Ishikawa (cell line): ENCODE results near the gene CTNNA3.

Source experiments
- CEBPB ChIP-seq: IDR thresholded peaks from 2 replicates; pipeline ENCODE4 v1.6.1; 2012
- CREB1 ChIP-seq: IDR thresholded peaks from 2 replicates; pipeline ENCODE4 v1.6.1; 2012; ENCODE audit warnings: low read depth
- EGR1 ChIP-seq: IDR thresholded peaks from 2 replicates; pipeline ENCODE4 v1.6.1; 2012
- EP300 ChIP-seq: IDR thresholded peaks from 2 replicates; pipeline ENCODE4 v1.6.1; 2012; ENCODE audit warnings: borderline replicate concordance
- FOXM1 ChIP-seq: IDR thresholded peaks from 2 replicates; pipeline ENCODE4 v1.6.1; 2012; ENCODE audit warnings: low read depth, borderline replicate concordance
- NFIC ChIP-seq: IDR thresholded peaks from 2 replicates; pipeline ENCODE4 v1.6.1; 2012
- RAD21 ChIP-seq: IDR thresholded peaks from 2 replicates; pipeline ENCODE4 v1.6.1; 2012; ENCODE audit warnings: low read depth
- REST ChIP-seq: IDR thresholded peaks from 2 replicates; pipeline ENCODE4 v1.6.1; 2012; ENCODE audit warnings: low read depth, mild to moderate bottlenecking
- TAF1 ChIP-seq: IDR thresholded peaks from 2 replicates; pipeline ENCODE4 v1.6.1; 2012; ENCODE audit warnings: low read depth, mild to moderate bottlenecking
- TCF12 ChIP-seq: IDR thresholded peaks from 2 replicates; pipeline ENCODE4 v1.6.1; 2012; ENCODE audit warnings: low read depth
- TEAD4 ChIP-seq: IDR thresholded peaks from 2 replicates; pipeline ENCODE4 v1.6.1; 2012
- YY1 ChIP-seq: IDR thresholded peaks from 2 replicates; pipeline ENCODE4 v1.6.1; 2012; ENCODE audit warnings: low read depth
- ZBTB7A ChIP-seq: IDR thresholded peaks from 2 replicates; pipeline ENCODE4 v1.6.1; 2012; ENCODE audit warnings: low read depth
- TF ChIP-seq, protein P1 (sequence below): IDR thresholded peaks from 2 replicates; pipeline ENCODE4 v1.6.1; 2012
- TF ChIP-seq, protein P2 (sequence below): IDR thresholded peaks from 2 replicates; pipeline ENCODE4 v1.6.1; 2012

CTNNA3 gene

GRCh38 chr10:66242885-66243284 lies 1453.1 kb downstream of the CTNNA3 start:
- no peak for TF ChIP-seq YY1

DNA sequence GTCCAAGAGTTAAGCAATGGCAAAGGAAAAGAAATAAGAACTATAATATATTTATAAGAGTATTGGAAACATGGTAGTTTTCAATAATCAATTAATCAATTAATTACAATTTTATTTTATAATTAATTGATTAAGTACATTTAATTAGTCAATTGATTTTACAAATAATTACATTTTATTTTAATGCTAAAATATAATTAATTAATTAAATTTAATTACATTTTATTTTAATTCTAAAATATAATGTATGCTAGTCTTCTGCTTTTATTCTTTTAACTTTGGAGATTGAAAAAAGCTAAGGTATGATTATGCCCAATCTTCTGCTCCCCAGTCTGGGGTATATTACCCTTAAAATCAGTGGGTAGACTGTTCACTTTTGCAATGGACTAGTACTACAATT lies 1456.9 kb downstream of the CTNNA3 start:
- TF ChIP-seq CEBPB (no peak), CREB1 (no peak), FOXM1 (no peak), NFIC (no peak), TAF1 (no peak), YY1 (no peak), REST (no peak), EP300 (no peak), TCF12 (no peak)
- TF ChIP-seq, protein P1, sequence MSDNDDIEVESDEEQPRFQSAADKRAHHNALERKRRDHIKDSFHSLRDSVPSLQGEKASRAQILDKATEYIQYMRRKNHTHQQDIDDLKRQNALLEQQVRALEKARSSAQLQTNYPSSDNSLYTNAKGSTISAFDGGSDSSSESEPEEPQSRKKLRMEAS = no peak

- TF ChIP-seq ZBTB7A = no peak
- no peak for TF ChIP-seq CREB1
- TF ChIP-seq FOXM1 = no peak
- TF ChIP-seq REST = no peak
- TF ChIP-seq YY1 = no peak
- TF ChIP-seq CEBPB = no peak
- TF ChIP-seq EP300 = no peak
- TF ChIP-seq TAF1 = no peak
- no peak for TF ChIP-seq EGR1
- TF ChIP-seq, protein P1 = no peak
These were observed 1457.7 kb downstream of the CTNNA3 start for GRCh38 chr10:66238343-66238742.

- TF ChIP-seq TCF12 (no peak), FOXM1 (no peak), CREB1 (no peak), TAF1 (no peak), CEBPB (no peak), EP300 (no peak), NFIC (no peak)
- TF ChIP-seq, protein P1 = no peak
These were observed 1461.1 kb downstream of the CTNNA3 start for GRCh38 chr10:66234872-66235271.

GRCh38 chr10:66228887-66229286 lies 1467.1 kb downstream of the CTNNA3 start:
- TF ChIP-seq RAD21 = no peak

DNA sequence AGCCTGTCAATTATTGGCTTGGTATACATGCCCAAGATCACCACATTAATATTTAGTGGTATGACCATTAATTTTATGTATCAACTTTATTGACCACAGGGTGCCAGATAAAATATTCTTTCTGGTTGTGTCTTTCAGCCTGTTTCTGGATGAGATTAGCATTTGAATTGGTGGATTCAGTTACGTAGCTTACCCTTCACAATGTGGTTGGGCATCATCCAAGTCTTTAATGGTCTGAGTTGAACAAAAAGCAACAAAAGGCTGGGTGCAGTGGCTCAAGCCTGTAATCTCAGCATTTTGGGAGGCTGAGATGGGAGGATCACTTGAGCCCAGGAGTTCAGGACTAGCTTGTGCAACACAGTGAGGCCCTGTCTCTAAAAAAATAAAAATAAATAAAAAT lies 1472.3 kb downstream of the CTNNA3 start:
- TF ChIP-seq FOXM1 = no peak
- no peak for TF ChIP-seq EP300
- TF ChIP-seq, protein P2, sequence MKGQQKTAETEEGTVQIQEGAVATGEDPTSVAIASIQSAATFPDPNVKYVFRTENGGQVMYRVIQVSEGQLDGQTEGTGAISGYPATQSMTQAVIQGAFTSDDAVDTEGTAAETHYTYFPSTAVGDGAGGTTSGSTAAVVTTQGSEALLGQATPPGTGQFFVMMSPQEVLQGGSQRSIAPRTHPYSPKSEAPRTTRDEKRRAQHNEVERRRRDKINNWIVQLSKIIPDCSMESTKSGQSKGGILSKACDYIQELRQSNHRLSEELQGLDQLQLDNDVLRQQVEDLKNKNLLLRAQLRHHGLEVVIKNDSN = no peak
- no peak for TF ChIP-seq EGR1
- no peak for TF ChIP-seq TAF1
- TF ChIP-seq, protein P1 = no peak
- TF ChIP-seq CREB1 = no peak
- TF ChIP-seq CEBPB = no peak

- no peak for TF ChIP-seq TCF12
- no peak for TF ChIP-seq EGR1
- no peak for TF ChIP-seq REST
- no peak for TF ChIP-seq RAD21
- TF ChIP-seq EP300 = no peak
- no peak for TF ChIP-seq YY1
- TF ChIP-seq NFIC = no peak
- no peak for TF ChIP-seq ZBTB7A
- no peak for TF ChIP-seq TEAD4
- TF ChIP-seq, protein P2 = no peak
- TF ChIP-seq FOXM1 = no peak
- no peak for TF ChIP-seq CREB1
- TF ChIP-seq CEBPB = no peak
- TF ChIP-seq TAF1 = no peak
- TF ChIP-seq, protein P1 = no peak
These were observed 1473.4 kb downstream of the CTNNA3 start for GRCh38 chr10:66222462-66223046.
